GM06990 (cell line): ENCODE results near the gene CDR2.

ENCODE experiments used
- DNase-seq: peaks from one replicate; pipeline ENCODE4 v3.0.0-alpha.2; 2011; ENCODE audit not compliant: insufficient read length; ENCODE audit errors: extremely low read depth
- H3K27me3 ChIP-seq: replicated peaks from 2 replicates; pipeline ENCODE4 v1.6.0; 2011; ENCODE audit warnings: low read length; ENCODE audit not compliant: control insufficient read depth, insufficient read depth
- H3K36me3 ChIP-seq: 2 replicates; pipeline ENCODE4 v1.5.1; 2011; ENCODE audit warnings: low read length; ENCODE audit not compliant: control insufficient read depth, insufficient read depth
- H3K4me3 ChIP-seq: replicated peaks from 2 replicates; pipeline ENCODE4 v1.5.1; 2011; ENCODE audit warnings: low read depth, mild to moderate bottlenecking, control low read depth, low read length
- CTCF ChIP-seq: IDR thresholded peaks from 2 replicates; pipeline ENCODE4 v1.5.1; 2011; ENCODE audit warnings: low read length, control low read depth, mild to moderate bottlenecking, inconsistent platforms; ENCODE audit not compliant: insufficient read depth, poor library complexity, severe bottlenecking

Gene CDR2

GRCh38 chr16:22386976-22387375 is 12.6 kb upstream of the CDR2 start:
- Histone ChIP-seq H3K27me3 (no peaks in the 10 kb centered on the region), H3K4me3 (no peak overlapping the region), H3K36me3 (no peaks in the 10 kb centered on the region)
- no peak for DNase-seq
- no peak for TF ChIP-seq CTCF

DNA sequence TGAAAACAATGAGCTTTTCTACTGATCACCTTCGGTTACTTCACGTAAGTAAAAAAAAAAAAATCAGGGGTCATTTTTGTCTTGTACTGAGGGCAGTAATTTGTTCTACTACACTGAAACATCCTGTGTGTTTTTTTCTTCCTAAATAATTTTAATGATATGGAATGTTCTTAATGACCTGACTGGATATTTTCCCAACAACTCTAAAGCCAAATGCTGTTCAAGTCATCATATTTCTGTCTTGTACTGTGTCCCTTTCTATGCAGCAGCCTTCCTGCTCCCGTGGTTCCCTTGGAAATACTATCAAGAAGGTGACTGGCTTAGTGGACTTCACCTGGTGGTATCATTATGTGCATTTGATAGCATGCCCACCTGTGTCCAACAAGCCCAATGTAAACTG is 10.8 kb upstream of the CDR2 start:
- DNase-seq: no peak
- no peak for TF ChIP-seq CTCF
- H3K36me3 ChIP-seq: no peaks in the 10 kb centered on the region
- H3K27me3 ChIP-seq: no peaks in the 10 kb centered on the region
- no peak overlapping the region for H3K4me3 ChIP-seq

- no peak for TF ChIP-seq CTCF
- H3K36me3 ChIP-seq: no peaks in the 10 kb centered on the region
- H3K27me3 ChIP-seq: no peaks in the 10 kb centered on the region
- no peak overlapping the region for H3K4me3 ChIP-seq
- DNase-seq: no peak
These were observed 9.4 kb upstream of the CDR2 start for GRCh38 chr16:22383827-22384226.

DNA sequence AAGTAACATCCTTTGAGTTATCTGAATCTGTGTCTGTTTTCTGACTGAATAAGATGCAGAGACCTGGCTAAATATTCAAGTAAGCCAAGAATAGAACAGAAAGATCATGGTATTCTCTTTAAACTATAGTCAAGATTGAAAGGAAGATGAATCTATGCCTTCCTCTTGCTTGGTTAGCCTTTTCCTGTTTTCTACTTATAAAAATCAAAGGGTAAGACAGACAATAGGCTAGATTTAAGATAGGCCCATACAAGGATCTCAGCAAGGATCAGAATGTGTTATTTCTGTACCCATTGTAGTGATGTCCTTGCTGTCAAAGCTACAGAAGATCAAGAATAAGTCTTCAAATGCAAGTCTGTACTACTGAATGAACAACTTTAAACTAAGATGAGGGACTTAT is 7.0 kb upstream of the CDR2 start:
- TF ChIP-seq CTCF: no peak
- H3K36me3 ChIP-seq: no peaks in the 10 kb centered on the region

GRCh38 chr16:22380529-22380928 is 6.1 kb upstream of the CDR2 start:
- DNase-seq: no peak
- Histone ChIP-seq H3K36me3 (no peaks in the 10 kb centered on the region), H3K27me3 (no peaks in the 10 kb centered on the region), H3K4me3 (no peak overlapping the region)
- TF ChIP-seq CTCF: no peak

More for the DNA sequence above, 7.0 kb upstream of the CDR2 start:
- no peaks in the 10 kb centered on the region for H3K27me3 ChIP-seq
- DNase-seq: no peak
- no peak overlapping the region for H3K4me3 ChIP-seq

- no peaks in the 10 kb centered on the region for H3K36me3 ChIP-seq
- no peaks in the 10 kb centered on the region for H3K27me3 ChIP-seq
- no peak for TF ChIP-seq CTCF
- H3K4me3 ChIP-seq: no peak overlapping the region
- no peak for DNase-seq
These were observed 5.2 kb upstream of the CDR2 start for GRCh38 chr16:22379656-22380055.
